Fibroblast of pulmonary artery (primary cell): Measurements from ENCODE around the gene APRT.

Experiments
- DNase-seq: peaks from one replicate; pipeline ENCODE4 v3.0.0-alpha.2; 2010; ENCODE audit warnings: low read depth
- H3K4me3 ChIP-seq: replicated peaks from 2 replicates; pipeline ENCODE4 v1.5.1; 2011; ENCODE audit warnings: low read depth, mild to moderate bottlenecking, control low read depth, low read length, moderate library complexity
- TF ChIP-seq, protein P1 (sequence below): IDR thresholded peaks from 2 replicates; pipeline ENCODE4 v1.5.1; 2011; ENCODE audit warnings: mild to moderate bottlenecking, control low read depth, low read length, inconsistent platforms; ENCODE audit errors: missing control alignments

Gene APRT

GRCh38 chr16:88785106-88785924 is 26.4 kb downstream of the APRT start, which contains the start of gene PIEZO1:
PIEZO1 (minus strand) TSS chr16:88785220; CDS start chr16:88784964, 256 bp downstream.
- DNase-seq: peak; percentile 63
- H3K4me3 ChIP-seq: peak within 1 kb of the TSS; percentile 65
- TF ChIP-seq, protein P1, sequence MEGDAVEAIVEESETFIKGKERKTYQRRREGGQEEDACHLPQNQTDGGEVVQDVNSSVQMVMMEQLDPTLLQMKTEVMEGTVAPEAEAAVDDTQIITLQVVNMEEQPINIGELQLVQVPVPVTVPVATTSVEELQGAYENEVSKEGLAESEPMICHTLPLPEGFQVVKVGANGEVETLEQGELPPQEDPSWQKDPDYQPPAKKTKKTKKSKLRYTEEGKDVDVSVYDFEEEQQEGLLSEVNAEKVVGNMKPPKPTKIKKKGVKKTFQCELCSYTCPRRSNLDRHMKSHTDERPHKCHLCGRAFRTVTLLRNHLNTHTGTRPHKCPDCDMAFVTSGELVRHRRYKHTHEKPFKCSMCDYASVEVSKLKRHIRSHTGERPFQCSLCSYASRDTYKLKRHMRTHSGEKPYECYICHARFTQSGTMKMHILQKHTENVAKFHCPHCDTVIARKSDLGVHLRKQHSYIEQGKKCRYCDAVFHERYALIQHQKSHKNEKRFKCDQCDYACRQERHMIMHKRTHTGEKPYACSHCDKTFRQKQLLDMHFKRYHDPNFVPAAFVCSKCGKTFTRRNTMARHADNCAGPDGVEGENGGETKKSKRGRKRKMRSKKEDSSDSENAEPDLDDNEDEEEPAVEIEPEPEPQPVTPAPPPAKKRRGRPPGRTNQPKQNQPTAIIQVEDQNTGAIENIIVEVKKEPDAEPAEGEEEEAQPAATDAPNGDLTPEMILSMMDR: peak; percentile 46

DNA sequence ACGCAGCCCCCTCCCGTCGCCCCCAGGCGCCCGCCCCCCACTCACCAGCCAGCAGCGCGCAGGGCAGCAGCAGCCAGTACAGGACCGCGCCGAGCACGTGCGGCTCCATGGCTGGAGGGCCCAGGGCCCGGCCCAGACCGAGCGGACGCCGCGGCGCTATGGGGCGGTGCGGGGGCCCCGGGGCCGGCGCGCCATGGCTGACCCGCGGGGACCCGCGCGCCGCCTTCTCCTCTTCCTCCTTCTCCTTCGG is 26.9 kb downstream of the APRT start:
- peak overlapping the region; percentile 65 for H3K4me3 ChIP-seq
- TF ChIP-seq, protein P1: no peak
- no peak for DNase-seq

DNA sequence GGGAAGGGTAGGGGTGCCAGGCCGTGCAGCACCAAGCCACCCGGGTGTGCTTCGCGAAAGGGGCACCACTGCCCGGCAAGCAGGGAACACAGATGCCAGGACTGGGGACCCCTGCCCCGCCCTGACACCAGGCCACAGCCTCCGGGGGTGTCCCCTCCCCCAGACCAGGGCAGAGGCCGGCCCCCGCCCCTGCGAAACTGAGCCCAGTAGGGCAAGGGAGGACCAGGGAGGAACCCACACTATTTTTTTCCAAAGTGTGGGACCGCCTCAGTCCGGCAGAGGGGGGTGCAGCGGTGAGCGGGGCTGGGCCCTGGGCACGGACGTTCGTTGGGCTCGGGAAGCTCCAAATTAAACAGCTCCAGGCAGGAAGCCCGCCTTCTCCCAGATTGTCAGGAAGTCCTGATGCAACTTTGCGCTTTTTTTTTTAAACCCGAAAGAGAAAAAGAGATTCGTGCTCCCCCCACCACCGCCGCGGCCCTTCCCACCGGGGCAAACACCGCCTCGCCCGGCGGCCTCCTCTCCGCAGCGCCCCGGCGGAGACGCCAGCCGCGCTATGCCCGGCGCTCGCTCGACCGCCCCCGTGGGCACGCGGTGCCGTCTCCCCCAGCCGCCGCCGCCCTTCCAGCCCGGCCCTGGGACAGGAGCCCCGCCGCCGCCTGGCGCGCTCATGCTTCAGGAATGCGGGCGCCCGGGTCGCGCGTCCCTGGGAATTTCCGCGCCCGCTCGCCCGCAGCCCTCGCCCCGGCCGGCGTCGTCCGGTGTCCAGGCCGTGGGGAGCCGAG is 27.5 kb downstream of the APRT start:
- TF ChIP-seq, protein P1: peak; percentile 52
- peak; percentile 83 for DNase-seq

GRCh38 chr16:88783391-88784073 is 28.2 kb downstream of the APRT start:
- TF ChIP-seq, protein P1: no peak
- H3K4me3 ChIP-seq: peak overlapping the region; percentile 65
- no peak for DNase-seq

More for the DNA sequence above, 27.5 kb downstream of the APRT start:
- peak overlapping the region; percentile 65 for H3K4me3 ChIP-seq

- TF ChIP-seq, protein P1: no peak
- no peak for DNase-seq
These were observed 29.0 kb downstream of the APRT start for GRCh38 chr16:88782454-88783390.

More at GRCh38 chr16:88782454-88783390, 29.0 kb downstream of the APRT start:
- peak overlapping the region; percentile 65 for H3K4me3 ChIP-seq
